GM15510 (cell line): ENCODE data around the gene PEX16.

Source experiments
- POLR2A ChIP-seq: IDR thresholded peaks from 3 replicates; pipeline ENCODE4 v1.6.1; 2011; ENCODE audit warnings: borderline replicate concordance; ENCODE audit not compliant: insufficient read length; ENCODE audit errors: extremely low read depth

PEX16 gene

GRCh38 chr11:45880772-45881570, 36.7 kb downstream of the PEX16 start:
- TF ChIP-seq POLR2A = no peak

GRCh38 chr11:45879803-45880686, 37.6 kb downstream of the PEX16 start:
- TF ChIP-seq POLR2A = no peak

GRCh38 chr11:45877845-45878244, 39.8 kb downstream of the PEX16 start:
- no peak for TF ChIP-seq POLR2A

GRCh38 chr11:45877221-45877620, 40.5 kb downstream of the PEX16 start:
- no peak for TF ChIP-seq POLR2A

- no peak for TF ChIP-seq POLR2A
These were observed 41.3 kb downstream of the PEX16 start for GRCh38 chr11:45876401-45876800.

- no peak for TF ChIP-seq POLR2A
These were observed 44.9 kb downstream of the PEX16 start for GRCh38 chr11:45872651-45873356.

- TF ChIP-seq POLR2A = no peak
These were observed 46.0 kb downstream of the PEX16 start for GRCh38 chr11:45871638-45872037.

GRCh38 chr11:45870706-45871105, 47.0 kb downstream of the PEX16 start:
- TF ChIP-seq POLR2A = no peak

- TF ChIP-seq POLR2A = no peak
These were observed 48.1 kb downstream of the PEX16 start for GRCh38 chr11:45869551-45869950.

GRCh38 chr11:45864041-45864440, 53.6 kb downstream of the PEX16 start:
- TF ChIP-seq POLR2A = no peak

- TF ChIP-seq POLR2A = no peak
These were observed 56.7 kb downstream of the PEX16 start for GRCh38 chr11:45860764-45861510.

GRCh38 chr11:45860348-45860747, 57.3 kb downstream of the PEX16 start:
- TF ChIP-seq POLR2A = no peak
